Measurements from ENCODE around the gene SIRPB2.
"Not testable (repeated sequence)": the region's sequence is repeated elsewhere in the genome, so short reads cannot be mapped to it uniquely, and the experiment has no call there.

SIRPB2 gene

DNA sequence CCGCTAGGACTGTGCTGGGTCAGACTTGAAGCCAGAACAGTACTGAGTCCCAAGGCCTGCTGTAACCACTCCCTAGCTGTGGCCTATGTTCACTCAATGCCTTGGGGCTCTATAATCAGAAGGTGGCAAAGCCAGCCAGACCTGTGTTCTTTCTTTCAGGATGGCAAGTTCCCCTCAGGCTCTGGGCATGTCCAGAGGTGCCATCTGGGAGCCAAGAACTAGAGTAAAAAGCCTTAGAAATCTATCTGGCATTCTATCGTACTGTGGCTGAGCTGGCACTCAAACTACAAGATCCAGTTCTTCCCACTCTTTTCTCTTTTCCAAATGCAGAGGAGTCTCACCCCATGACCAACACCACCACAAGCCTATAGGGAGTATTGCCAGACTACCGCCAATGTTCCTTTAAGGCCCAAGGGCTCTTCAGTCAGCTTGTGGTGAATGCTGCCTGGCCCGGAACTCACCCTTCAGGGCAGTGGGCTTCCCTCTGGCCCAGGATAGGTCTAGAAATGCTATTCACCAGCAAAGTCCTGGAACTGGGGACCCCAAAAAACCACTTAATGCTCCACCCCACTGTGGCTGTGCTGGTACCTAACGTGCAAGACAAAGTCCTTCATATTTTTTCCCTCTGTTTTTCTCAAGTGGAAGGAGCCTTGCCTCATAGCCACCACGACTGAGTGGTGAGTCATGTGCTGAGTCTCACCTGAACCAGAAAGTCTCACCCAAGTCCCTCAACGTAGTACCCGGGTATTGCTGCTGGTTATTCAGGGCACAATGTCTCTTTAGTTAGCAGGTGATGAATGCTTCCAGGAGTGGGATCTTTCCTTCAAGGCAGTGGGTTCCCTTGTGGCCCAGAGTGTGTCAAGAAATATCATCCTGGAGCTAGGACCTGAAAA lies 8.6 kb upstream of the SIRPB2 start:
- no peak for DNase-seq (ENCODE audit: low read depth in 1 of 2, low spot score in 1 of 2)

DNA sequence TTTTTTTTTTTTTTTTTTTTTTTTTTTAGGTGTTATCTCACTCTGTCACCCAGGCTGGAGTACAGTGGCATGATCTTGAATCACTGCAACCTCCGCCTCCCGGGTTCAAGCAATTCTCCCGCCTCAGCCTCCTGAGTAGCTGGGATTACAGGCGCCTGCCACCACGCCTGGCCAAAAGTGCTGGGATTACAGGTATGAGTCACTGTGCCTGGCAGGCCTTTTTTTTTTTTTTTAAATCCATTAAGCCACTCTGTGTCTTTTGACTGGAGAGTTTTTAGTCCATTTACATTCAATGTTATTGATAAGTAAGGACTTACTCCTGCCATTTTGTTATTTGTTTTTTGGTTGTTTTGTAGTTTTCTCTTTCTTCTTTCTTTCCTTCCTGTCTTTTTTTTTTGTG lies 6.2 kb upstream of the SIRPB2 start:
- not testable (repeated sequence) for DNase-seq (ENCODE audit: low read depth in 1 of 2, low spot score in 1 of 2)

DNA sequence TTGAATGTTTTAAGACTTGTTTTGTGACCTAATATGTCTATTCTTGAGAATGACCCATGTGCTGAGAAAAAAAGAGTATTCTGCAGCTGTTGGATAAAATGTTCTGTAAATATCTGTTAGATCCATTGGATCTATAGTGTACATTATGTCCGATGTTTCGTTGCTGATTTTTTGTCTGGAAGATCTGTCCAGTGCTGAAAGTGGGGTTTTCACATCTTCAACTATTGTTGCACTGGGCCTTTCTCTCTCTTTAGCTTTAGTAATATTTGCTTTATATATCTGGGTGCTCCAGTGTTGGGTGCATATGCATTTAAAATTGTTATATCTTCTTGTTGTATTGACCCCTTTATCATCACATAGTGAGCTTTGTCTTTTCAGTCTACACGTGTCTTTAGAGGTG lies 5.7 kb upstream of the SIRPB2 start:
- DNase-seq (ENCODE audit: low read depth in 1 of 2, low spot score in 1 of 2) = no peak

DNA sequence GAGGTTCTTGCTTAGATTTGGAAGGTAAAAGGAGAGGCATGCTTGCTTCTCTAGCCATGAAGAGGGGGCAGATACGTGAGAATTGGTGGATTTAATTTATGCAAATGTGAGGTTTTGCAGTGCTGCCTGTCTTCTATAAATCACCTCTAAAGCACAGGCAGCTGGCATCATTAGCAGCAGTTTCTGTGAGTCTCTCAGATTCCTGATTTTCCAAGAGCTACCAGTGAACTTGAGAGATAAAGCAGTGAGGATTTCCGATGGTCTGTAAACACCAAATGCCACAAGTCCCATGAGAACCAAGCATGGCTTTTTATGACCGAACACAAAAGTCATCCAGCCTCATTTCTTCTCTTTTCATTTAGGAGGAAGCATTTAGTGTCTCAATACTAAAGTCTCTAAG lies 3.2 kb upstream of the SIRPB2 start:
- DNase-seq (ENCODE audit: low read depth in 1 of 2, low spot score in 1 of 2) = no peak

DNA sequence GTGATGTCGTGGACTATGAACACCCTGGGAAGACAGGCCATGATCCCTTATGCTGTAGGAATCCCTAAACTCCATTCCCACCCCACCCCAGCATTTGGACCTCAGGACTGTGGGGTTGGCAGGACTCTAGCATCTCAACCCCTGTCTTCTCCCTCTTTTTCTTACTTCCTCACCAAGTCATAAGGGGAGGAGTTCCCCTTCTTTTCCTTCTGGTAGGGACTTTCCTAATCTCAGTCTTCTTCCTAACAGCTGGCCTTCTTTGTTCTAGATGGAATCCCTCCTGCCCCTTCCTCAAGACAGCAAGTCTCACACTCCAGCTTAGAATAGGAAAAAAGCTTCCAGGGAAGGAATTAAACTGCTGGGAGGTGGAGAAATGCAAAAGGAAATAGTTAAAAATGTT lies 2.3 kb upstream of the SIRPB2 start:
- no peak for DNase-seq (ENCODE audit: low read depth in 1 of 2, low spot score in 1 of 2)

DNA sequence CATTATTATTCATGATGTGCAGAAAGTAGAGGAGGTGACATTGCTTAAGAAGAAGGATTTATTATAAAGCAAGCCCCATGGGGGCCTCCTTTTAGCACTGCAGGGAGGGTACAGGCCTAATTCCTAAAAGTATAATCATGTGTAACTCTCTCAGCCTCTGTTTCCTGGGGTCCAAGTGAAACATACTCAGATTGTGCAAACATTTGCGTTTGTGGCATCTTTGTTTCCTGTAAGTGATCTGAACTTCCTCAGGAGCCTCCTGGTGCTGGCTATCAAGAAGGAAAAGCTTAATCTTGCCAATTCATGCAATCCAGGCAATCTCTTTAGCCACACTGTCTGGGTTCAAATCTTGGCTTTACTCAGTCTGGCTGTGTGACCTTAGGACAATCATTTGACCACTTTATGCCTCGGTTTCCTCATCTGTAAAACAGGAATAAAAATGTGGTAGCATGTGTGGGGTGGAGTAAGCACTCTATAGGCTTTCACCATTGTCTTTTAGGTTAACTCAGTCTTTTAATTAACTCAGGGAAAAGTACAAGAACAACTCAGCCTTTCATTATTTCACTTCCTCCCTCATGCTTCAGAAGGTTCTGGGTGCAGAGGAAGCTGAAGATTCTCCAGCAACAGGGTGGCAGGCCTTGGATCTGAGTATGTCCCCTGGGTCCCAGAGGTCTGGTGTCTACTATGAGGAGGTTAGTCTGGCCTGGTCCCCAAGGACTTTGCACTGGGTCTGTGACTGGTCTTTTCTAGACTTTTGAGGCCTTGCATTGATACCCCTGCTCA lies 831 bp upstream of the SIRPB2 start:
- no peak for DNase-seq (ENCODE audit: low read depth in 1 of 2, low spot score in 1 of 2)

DNA sequence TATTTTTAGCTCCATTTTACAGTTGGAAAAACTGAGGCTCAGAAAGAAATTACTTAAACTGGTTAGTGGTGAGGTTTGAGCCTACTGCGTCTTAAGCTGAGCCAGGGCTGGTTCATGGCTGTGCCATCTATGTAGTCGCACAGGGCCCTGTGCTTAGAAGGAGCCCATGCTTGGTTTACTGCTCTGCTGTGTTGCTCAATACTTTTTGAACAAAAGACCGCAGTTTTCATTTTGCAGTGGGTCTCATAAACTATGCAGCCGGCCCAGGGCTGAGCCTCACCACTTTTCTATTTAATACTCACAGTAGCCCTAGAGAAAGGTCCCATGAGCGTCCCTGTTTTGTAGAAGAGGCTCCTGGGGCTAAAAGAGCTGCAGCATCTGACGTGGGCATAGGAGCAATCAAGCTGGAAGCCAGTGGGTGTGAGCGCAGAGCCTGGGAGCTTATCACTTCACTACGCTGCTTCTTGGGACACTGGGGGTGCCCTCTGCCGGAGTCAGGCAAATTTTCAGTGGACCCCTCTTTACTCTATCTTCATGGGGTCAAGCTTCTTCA lies 501 bp downstream of the SIRPB2 start:
- no peak for DNase-seq (ENCODE audit: low read depth in 1 of 2, low spot score in 1 of 2)

DNA sequence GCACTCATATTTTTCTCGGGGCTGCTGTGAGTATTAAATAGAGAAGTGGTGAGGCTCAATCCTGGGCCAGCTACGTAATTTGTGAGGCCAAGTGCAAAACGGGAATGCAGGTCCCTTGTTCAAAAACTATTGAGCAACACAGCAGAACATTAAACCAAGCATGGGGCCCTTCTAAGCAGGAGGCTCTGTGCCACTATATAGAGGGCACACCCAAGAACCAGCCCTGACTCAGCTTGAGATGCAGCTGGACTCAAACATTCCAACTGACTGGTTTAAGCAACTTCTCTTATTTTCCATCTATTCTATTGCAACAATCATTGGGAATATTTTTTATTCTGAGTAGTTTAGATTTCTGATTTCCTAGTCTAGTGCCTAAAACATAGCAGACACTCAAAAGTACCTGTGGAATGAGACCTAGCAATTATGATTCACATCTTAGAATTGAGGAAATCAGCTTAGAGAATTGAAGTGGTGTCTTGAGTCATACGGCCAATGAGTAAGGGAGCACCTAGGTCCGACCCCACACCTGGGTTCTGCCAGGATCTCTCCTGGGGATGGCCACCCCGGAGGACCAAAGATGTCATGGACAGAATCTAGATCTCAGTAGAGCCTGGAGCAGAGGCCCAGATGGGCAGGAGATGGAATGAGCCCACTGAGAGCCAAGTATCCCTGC lies 1.3 kb downstream of the SIRPB2 start:
- DNase-seq (ENCODE audit: low read depth in 1 of 2, low spot score in 1 of 2) = no peak

DNA sequence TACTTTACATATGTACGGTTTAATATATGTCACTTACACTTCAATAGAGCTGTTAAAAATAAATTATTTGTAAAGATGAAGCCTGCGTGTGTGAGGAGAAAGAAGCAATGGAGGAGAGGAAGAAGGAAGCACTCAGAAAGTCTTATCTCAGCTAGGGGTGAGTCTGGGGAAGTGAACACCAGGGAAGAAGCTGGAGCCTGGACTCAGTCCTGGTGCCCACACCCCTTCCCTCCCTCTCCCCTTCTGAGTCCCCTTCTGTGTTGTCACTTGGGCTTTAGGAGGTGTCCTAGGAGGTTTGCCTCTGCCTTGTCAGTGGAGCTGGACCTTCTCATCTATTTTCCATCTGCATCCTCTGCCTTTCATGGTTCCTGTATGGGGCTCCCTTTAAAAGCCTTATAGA lies 1.9 kb downstream of the SIRPB2 start:
- no peak for DNase-seq (ENCODE audit: low read depth in 1 of 2, low spot score in 1 of 2)

DNA sequence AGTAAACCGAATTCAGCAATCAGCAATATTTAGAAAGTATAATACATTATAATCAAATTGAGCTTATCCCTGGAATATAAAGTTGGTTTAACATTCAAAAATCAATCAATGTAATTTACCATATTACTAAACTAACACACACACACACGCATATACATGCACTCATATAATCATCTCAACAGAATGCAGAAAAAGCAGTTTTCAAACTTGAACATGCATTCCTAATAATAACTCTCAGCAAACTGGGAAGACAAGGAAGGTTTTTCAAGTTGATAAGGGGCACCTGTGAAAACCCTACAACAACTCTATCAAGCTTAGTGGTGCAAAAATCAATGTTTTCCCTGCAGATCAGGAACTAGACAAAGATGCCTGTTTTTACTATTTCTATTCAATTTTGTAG lies 4.7 kb downstream of the SIRPB2 start:
- no peak for DNase-seq (ENCODE audit: low read depth in 1 of 2, low spot score in 1 of 2)

DNA sequence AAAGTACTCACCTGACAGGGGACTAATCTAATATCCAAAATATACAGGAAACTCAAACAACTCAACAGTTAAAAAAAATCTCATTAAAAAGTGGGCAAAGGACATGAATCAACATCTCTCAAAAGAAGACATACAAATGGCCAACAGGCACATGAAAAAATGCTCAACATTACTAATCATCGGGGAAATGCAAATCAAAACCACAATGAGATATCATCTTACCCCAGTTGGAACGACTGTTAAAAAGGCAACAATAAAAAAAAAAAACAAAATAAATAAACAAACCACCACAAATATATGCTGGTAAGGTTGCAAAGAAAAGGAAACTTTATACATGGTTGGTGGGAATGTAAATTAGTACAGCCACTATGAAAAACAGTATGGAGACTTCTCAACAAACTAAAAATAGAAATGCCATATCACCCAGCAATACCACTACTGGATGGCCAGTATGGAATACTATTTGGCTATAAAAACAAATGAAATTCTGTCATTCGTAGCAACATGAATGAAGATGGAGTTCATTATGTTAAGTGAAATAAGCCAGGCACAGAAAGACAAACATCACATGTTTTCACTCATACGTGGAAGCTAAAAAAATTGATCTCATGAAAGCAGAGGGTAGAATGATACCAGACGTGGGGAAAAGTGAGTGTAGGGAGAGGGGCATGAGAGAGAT lies 6.6 kb downstream of the SIRPB2 start:
- no peak for DNase-seq (ENCODE audit: low read depth in 1 of 2, low spot score in 1 of 2)

DNA sequence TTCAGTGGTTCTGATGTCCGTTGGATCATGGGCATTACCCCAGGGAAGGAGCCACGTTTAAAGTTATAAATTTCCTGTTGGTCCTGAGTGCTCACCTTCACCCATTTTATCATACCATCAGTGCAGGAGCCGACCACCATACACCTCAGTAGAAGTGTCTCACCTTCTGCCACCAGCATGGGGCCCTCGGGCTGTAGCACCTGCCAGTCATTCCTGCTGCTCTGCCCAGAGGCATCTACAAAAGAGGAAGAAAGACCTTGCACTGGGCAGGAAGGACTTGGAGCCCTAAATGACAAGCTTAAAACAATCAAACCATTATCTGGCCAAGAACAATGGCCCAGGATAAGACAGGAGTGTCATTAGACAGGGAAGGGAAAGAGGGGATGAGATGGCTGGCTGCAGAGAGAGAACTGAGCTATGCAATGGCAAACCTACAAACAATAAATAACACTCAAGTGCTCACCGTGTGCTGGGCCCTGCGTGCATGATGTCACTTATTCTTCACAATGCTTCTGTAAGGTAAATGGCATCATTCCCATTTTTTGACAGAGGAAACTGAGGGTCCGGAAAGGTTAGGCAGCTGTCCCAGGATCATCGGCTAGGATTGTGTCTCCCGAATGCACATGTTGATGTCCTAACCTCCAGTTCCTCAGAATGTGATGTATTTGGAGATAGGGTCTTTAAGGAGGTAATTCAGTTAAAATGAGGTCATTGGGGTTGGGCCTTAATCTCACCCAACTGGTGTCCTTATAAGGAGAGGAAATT lies 11.2 kb downstream of the SIRPB2 start:
- DNase-seq (ENCODE audit: low read depth in 1 of 2, low spot score in 1 of 2) = no peak

DNA sequence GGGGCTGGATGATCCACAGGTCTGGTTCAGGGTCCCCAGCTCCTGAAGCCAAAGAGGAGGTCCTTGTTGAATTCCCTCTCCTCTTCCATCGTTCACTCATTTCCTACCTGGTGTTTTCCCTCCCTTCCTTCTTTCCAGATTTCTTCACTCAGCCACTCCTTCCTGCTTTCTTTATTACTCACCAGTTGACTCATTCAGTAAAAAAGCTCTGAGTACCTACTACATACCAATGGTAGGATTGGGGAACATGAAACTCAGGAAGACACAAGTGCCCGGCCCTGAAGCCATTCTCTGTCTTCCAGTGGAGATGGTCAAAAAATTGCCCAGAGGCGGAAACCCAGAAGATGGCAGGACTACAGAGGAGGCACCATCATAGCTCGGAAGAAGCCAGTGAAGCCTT lies 12.7 kb downstream of the SIRPB2 start:
- DNase-seq (ENCODE audit: low read depth in 1 of 2, low spot score in 1 of 2) = no peak

DNA sequence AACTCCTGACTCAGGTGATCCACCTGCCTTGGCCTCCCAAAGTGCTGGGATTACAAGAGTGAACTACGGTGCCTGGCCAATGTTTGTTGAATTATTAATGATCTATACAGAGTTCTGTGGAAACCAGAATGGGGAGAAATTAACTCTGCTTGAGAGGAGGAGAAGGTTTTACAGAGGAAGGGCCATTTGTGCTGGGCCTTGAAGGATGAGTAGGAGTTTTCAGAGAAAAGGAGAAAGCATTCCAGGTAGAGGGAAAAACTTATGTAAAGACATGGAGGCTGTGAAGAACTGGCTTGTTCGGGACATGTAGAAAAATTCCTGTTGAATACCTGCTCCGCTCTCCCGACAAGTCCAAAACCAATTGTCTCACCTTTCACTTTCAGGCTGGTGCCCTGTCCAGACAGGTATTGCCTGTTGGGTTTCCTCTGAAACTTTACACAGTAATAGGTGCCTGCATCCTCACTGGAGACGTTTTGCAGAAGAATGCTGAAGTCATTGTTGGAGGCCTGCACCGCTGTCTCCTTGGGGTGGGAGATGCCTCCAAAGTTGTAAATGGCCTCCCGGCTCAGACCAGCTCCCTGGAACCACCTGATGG lies 13.2 kb downstream of the SIRPB2 start:
- no peak for DNase-seq (ENCODE audit: low read depth in 1 of 2, low spot score in 1 of 2)

DNA sequence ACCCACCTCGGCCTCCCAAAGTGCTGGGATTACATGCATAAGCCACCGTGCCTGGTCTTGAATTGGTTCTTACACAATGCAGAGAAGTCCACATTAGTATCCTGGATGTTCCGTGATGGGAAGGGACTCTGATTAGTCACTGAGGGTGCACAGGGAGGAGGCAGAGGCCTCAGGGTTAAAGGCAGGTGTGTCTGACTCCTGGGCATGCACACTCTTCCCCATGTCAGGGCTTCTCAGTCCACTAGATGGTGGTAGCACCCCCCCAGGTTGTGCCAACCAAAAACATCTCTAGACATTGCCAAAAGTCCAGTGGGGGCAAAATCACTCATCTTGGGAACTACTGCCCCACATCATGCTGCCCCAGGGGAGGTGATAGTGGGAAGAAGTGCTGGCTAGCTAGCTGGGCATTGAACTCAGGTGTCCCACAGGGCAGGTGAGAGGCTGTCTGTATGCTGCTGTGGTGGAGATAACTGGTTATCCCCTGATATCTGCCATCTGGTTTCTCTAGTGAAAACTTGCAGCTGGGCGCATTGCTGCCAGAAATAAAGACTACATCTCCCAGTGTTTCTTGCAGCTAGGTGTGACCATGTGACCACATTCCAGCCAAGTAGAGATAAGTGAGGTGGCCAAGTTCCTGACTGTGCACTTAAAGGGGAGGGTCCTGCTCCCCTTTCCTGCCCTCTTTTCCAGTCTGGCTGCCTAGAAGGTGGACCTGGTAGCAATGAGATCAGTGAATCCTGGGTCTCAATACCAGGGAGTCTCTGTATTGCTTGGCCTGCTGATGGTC lies 16.2 kb downstream of the SIRPB2 start:
- DNase-seq (ENCODE audit: low read depth in 1 of 2, low spot score in 1 of 2) = no peak

DNA sequence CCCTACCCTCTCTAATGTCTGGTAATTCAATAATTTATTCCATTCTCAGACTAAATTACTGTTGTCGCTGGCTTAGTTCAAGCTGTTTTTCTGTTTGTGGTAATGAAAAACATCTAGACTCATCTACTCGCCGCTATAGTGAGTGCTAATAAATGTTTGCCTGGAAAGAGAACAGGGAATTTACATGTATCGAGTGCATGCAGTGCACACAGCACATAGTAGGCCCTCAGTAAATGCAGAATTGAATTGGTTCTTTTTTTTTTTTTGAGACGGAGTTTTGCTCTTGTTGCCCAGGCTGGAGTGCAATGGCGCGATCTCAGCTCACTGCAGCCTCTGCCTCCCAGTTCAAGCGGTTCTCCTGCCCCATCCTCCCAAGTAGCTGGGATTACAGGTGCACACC lies 16.9 kb downstream of the SIRPB2 start:
- DNase-seq (ENCODE audit: low read depth in 1 of 2, low spot score in 1 of 2) = no peak

DNA sequence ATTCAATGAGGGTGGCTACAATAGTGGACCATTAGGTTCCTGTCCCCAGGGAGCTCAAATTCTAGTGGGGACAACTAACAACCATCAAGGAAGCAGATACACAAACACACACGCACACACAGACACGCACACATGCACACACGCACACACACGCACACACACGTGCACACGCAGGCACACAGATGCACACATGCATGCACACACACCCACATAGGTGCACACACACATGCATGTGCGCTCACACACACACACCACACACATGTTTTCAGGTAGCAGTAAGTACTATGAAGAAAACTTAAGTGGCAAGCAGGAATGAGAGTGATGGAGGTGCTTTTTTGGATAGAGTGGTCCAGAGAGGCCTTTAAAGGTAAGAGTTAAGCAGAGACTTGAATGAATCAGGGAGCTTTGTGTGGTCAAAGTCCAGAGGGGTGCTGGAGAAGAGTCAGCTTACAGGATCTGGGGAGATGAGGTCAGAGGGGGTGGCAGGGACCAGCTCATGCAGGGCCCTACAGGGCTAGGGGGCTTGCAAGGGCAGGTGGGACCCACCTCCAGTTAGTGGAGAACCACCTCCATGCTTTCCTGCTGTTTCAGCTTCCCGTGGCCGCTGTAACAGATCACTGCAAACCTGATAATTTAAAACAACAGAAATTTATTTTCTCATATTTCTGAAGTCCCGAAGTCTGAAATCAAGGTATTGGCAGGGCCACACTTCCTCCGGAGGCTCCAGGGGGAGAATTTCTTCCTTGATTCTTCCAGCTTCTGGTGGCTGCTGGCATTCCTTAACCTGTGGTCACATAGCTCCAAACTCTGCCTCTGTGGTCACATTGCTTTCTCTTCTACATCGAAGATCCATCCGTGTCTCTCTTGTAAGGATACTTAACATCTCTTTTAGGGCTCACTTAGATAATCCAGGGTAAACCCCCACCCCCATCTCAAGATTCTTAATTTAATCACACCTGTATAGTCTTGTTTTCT lies 17.7 kb downstream of the SIRPB2 start:
- no peak for DNase-seq (ENCODE audit: low read depth in 1 of 2, low spot score in 1 of 2)

Measured in activated T-helper 1 cell treated with anti-CD3 and anti-CD28 coated beads, Interleukin-2, amount 50 U/mL, for 16 hours (primary cell).